CD4-positive, alpha-beta T cell treated with Interleukin-2 at 100 ng/mL for 4 hours (primary cell): ENCODE results near the gene ZNF444.
"Not testable (repeated sequence)": the region's sequence is repeated elsewhere in the genome, so short reads cannot be mapped to it uniquely, and the experiment has no call there.

Experiments
- DNase-seq: peaks from one replicate; pipeline ENCODE4 v3.0.0-alpha.2; 2020; ENCODE audit warnings: low spot score

ZNF444 gene

DNA sequence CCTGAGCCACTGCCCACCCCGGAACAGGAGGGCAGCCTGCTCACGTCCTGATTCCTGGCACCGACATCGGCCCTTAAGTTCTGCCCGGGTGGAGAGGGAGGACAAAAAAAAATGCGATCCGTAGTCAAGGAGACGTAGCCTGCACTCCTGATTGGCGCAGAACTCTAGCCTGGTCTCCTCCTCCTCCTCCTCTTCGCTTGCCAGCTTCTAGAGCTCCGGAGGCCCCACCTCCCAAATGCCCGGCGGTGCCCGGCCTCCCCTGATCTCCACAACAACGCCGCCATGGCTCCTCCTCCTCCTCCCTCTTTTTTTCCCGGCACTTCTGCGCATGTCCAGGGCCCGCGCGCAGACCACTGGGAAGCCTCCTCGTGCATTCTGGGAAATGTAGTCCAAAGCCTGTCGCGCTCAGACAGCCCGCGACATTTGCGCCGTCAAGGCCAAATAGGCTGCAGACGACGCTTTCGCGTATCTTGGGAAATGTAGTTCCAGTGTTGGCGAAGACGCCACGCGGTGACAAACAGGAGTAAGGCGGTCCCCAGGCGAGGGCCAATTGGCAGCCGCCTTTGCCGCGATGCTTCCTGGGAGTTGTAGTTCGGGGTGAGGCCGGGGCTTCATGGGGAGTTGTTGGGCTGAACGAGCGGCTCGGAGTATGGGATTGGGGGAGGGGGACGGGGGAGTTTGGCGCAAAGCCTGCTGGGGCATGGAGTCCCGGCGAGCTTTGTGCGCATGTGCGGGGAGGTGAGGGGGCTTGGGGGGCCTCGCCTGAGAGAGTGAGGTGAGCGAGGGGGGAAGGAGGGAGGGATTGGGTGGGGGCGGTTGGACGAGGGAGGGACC is at the start of gene ZNF444:
Gene ZNF444 (plus strand): TSS at position 705 of the 834 bp plus-strand sequence. CDS start 5,625 bp downstream, outside the sequence.
- peak; percentile 99 for DNase-seq

DNA sequence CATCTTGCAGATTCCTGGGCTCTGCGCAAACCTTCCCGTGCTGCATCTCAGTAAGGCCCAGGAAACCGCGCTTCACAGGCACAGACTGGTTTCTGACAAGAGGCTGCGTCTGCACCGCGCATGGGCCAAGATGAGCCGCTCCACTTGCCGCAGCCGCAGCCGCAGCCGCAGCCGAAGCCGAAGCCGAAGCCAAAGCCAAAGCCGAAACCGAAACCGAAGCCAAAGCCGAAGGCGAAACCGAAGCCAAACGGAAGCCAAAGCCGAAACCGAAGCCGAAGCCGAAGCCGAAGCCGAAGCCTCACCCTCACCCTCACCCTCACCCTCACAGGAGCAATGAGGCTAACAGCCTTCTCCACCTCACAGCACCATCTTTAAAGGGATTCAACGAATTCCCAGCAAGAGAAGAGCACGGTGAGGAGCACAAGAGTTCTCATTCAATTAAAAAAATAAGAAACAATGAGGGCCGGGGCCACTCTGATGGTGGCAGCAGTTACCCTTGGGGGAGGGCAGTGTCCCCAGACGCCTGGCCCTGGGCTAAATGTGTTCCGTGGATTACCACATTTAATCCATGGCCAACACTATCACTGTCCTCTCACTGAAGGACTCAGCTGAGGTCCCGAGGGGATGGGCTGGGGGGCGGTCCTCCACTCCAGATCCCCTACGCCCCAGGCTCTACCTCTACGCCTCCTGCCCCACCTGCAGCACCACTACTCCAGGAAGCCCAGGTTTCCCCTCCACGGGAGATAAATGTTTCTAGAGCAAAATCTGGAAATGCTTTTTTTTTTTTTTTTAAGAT is 49.1 kb upstream of the ZNF444 start:
- DNase-seq: peak; percentile 24

DNA sequence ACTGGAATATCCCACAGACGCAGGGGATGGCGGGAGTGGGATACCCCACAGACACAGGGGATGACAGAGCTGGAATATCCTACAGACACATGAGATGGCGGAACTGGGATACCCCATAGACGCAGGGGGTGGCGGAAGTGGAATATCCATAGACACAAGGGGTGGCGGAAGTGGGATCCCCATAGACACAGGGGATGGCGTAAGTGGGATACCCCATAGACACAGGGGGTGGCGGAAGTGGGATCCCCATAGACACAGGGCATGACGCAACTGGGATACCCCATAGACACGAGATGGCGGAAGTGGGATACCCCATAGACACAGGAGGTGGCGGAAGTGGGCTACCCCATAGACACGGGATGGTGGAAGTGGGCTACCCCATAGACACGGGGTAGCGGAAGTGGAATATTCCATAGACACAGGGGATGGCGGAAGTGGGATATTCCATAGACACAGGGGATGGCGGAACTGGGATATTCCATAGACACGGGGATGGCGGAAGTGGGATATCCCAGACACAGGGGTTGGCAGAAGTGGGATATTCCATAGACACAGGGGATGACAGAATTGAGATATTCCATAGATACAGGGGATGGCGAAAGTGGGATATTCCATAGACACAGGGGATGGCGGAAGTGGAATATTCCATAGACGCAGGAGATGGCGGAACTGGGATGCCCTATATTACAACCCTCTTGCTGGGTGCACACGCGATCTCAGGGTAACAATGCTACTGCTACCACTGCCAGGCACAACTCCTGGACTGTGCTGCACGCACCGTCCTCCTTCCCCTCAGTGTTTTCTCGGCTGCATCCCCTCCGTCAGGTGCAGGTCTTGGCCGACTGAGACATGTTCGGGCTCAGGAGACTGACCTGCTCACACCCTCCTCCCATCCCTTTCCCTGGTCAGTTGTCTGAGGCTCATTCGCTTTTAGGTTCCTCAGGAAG is 48.1 kb upstream of the ZNF444 start:
- DNase-seq: no peak

DNA sequence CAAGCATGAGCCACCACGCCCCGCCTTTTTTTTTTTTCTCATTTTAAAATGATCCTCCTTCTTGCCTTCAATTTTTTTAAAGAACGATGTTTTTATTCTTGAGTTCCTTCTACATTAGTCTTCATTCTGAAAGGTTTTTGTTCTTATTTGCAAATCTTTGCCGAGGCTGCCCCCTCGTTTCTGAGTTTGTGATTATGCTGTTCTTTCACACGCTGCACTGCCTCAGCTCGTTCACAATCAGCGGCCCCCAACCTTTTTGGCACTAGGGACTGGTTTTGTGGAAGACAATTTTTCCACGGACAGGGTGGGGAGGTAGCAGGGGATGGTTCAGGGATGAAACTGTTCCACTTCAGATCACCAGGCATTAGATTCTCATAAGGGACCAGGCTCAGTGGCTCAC is 46.6 kb upstream of the ZNF444 start:
- DNase-seq: no peak

DNA sequence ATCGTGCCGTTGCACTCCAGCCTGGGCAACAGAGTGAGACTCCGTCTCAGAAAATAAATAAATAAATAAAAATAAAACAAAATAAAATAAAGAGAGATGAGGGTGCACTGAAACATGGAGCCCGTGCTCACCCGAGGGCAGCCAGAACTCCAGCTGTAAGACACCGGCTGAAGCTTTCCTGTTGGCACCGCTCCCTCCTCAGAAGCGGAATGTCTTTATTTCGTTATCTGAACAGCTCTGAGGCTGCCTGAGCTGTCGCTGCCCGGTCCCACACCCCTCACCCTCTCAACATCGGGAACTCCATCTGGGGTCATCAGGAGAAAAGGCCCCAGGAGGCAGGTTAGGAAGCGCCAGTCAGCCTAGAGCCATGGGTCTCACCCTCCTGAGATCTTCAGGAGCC is 44.4 kb upstream of the ZNF444 start:
- DNase-seq: no peak

DNA sequence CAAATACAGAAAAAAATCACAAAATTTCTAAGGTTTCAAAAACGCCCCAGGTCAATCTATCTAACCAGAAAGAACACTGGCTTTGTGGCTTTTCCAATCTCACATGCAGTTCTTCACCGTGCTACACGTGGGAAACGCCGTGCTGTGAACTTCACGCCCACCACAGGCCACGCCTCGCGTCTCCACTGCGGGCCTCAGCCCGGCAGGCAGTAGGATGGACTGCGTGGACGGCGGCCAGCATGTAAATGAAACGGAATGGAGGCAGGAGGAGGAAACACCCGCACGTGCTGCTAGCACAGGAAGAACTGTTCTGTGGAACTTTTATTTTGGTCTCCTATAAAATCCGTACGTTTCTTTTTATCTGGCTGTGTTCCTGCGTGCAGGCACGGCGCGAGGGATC is 43.8 kb upstream of the ZNF444 start:
- no peak for DNase-seq

DNA sequence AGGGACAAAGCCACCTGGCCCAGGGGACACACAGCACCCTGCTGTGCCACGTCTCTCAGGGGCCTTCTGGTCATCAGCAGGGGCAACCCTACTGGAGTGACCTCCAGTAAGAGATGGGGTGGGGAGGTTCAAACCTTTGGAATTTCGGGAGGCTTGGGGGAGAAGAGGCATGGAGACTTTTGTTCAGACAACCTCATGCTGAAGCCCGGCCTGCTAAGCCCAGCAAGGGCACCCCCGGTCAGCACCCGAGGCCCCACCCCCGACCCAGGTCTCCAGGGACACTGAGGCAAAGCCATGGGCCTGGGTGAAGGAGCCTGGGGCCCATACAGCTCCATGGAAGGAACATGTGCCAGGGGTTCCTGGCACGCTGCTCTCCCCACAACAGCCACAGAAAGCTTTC is 43.3 kb upstream of the ZNF444 start:
- DNase-seq: no peak

DNA sequence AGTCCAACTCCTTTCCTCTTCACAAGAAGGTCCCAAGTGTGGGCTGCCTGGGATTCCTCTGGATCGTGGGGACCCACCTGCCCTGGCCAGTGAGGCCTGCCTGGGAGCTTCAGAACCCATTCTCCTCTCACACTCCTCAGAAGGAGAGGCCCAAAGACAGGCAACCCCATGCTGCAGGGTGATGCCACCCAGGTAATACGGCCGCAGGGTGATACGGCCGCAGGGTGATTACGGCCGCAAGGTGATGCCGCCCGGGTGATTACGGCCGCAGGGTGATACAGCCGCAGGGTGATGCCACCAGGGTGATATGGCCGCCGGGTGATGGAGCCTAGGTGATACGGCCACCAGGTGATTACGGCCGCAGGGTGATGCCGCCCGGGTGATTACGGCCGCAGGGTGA is 42.9 kb upstream of the ZNF444 start:
- not testable (repeated sequence) for DNase-seq

DNA sequence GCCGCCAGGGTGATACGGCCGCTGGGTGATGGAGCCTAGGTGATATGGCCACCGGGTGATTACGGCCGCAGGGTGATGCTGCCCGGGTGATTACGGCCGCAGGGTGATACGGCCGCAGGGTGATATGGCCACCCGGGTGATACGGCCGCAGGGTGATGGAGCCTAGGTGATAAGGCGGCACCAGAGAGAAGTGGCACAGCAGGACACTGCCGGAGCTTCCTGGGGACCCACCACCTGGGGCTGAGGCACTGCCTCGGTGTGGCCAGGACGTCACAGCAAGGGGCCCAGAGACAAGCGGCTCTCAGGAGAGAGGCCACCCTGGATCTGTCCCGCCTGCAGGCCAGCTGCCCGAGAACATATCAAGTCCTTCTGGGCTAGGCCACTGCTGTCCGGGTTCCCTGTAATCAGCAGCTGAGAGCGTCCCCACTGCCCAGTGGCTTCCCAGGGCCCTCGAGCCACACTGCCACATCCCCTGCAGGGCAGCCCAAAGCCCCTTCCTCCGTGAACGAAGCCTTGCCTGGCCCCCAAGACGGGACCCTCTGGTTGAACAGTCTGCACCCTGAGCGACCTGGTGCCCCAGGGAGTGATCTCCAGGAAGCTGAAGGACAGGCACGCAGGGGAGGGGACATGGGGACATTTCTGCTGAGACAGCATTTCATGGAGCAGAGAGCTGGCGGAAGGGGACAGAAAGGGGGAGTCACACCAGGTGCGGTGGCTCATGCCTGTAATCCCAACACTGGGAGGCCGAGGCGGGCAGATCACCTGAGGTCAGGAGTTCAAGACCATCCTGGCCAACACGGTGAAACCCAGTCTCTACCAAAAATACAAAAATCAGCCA is 42.1 kb upstream of the ZNF444 start:
- no peak for DNase-seq

DNA sequence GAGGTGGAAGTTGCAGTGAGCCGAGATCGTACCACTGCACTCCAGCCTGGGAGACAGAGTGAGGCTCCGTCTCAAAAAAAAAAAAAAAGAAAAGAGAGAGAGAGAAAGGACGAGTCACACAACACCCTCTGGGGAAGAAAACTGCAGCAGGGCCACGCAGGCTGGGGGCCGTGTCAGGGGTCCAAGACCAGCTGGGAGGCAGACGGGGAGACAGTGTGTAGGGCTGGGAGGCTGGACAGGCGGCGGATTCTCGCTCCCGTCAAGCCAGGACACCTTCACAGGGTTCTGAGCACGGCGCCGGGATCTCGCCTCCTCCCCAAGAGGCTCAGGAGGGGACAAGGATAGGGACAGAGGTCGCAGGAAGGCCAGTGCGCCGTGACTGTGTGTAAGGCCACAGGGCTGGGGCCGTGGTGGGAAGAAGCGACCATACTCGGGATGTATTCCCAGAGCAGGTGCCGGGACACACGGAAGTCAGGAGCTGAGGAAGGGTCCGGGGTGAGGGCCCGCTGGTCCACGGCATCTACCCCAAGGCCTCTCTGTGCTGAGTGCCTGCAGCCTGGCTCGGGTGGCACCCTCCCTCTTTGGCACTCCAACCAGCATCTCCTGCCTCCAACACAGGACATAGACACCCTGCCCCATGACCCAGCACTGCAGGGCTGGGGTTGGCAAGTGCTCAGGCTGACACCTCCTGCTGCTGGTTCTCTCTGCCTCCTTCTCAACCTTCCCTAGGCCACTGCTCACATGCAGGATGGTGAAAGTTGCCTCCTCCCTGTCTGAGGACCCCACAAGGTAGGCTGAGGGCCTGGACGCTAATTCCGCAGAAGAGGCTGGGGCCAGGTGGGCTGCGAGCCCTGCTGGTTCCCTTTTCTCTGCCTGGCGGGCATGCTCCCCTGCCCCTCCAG is 41.2 kb upstream of the ZNF444 start:
- DNase-seq: no peak

DNA sequence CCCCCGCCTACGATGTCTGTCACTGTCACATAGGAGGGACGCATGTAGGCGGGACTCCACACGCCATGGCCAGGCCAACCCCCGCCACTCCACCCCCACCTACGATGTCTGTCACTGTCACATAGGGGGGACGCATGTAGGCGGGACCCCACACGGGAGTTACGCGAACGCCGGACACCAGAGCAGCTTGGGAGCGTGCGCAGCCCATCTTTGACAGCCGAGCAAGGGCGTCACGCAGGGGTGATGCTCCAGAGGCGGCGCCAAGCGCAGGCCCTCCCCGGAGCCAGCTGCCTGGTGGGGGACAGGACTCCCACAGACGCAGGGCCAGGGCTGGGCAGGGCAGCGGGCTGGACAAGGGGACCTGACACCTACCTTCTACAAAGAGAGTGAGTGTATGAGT is 40.0 kb upstream of the ZNF444 start:
- no peak for DNase-seq

DNA sequence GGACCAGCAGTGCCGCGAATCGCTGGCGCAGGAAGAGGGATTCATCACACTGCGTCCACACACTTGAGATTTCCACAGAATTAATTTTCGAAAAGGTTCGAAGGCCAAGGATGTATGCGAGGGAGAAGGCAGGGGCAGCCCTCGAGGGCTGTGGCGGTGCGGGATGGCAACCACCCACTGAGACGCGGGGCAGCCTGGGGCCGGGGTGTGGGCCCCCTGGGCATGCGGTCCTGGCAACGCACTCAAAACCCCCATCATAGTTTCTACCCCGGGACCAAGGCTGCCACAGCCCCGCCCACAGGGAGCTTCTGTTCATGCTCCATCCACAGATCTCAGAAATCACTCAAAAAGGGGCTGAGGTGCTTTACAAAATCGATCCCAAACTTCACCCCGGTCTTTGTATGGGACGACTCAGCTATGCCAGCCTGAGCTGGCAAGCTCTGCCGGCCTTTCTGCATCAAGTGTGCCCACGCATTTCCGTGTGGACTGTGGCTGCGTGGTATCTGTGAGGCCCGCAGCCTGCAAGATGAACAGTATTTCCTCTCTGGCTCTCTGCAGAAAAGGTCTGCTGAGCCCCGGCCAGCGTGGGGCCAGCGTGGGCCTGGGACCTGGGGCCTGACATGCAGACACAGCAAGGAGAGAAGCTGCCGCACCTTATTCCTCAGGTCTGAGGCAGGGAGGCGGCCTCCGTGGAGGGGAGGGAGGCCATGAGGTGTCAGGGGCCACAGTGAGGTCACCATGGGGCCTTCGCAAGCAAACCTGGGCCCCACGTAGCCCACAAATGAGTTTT is 39.1 kb upstream of the ZNF444 start:
- DNase-seq: no peak

DNA sequence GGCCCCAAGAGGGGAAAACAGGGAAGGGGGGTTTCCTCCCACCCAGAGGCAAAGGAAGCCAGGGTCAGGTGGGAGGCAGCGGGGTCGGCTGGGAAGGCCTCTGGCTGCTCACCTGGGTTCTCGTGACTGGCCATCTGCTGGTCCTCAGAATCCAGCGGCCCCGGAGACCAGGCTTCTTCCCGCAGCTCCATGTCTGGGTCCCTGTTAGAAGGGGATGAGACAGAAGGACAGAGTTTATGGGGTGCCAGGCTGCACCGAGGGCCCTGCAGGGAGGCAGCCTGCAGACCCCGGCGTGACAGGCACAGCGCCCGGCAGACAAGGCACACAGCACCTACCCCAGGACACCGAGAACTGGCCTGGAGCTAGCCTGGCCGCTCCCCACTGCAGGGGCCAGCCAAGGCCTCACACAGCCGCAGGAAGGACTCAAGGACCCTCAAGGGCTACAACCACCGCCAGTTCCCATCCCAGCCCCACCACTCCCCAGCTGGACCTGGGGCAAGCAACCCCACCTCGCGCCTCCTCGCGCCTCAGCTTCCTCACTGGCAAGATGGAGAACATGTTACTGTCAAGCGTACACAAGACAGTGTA is 38.0 kb upstream of the ZNF444 start:
- no peak for DNase-seq

DNA sequence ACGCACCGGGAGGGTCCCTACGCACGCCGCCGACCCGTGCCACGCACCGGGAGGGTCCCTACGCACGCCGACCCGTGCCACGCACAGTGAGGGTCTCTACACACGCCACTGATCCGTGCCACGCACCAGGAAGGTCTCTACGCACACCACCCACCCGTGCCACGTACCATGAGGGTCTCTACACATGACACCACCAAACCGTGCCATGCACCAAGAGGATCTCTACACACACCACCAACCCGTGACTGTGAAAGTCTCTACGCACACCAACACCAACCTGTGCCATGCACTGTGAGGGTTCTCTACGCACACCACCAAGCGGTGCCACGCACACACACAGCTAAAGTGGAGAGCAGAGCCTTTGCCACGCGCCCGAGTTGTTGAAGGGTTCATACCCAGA is 36.7 kb upstream of the ZNF444 start:
- no peak for DNase-seq

DNA sequence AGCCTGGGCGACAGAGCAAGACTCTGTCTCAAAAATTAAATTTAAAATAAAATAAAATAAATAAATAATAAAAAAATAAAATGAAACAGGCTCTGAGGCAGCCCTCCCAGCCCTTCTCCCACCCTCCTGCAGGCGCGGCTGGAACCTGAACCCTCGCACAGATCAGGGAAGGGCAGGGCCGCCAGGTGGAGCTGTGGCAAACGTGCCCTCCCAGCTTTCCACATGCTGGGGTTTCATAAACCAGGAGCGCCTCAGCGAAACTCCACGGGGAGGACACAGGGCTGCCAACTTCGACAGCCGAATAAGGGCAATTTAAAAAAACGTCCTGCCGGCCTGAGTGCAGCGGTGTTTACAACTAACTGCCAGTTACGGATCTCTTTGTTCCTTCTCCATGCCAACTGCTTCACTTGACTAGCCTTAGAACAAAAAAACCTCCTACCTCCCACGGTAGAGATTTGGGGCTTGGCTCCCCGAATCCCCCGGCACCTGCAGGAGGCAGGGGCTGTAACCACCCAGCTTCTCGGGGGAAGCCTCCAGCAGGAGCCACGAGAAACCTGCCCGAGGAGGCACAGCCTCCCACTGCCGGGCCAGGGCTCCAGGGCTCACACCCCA is 35.9 kb upstream of the ZNF444 start:
- peak; percentile 37 for DNase-seq

DNA sequence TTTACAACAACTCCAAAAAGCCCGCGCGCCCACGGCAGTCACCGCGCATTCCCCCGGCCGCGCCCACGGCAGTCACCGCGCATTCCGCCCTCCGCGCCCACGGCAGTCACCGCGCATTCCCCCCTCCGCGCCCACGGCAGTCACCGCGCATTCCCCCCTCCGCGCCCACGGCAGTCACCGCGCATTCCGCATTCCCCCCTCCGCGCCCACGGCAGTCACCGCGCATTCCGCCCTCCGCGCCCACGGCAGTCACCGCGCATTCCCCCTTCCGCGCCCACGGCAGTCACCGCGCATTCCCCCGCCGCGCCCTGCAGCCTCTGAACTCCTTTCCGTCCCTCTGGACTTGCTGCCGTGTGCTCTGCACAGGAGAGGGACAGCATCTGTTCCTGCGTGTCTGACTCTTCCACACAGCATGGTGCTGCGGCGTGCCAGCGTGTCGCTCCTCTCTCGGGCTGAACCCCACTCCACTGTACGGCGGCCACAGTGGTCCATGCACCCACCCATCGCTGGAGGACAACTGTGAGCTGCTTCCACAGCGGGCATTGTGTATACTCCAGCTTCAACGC is 35.2 kb upstream of the ZNF444 start:
- DNase-seq: not testable (repeated sequence)

DNA sequence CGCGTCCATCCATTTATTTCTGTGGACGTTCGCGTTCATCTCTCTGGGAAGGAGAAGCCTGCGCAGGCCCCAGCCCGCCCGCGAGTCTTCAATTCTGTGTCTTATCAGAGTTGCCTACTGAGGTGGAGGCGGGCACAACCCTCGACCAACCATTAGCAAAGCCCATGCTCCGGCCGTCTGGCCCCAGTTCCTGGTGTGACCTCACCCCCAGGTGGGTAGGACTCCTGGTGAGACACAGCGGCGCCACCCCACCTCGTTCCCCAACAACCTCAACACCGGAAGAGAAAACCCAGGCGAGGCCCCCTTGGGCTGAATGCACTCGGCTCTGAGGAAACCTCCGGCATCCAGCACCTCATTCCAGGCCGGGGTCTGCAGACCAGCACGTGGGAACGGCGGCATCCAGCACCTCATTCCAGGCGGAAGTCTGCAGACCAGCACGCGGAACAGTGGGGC is 34.7 kb upstream of the ZNF444 start:
- no peak for DNase-seq

DNA sequence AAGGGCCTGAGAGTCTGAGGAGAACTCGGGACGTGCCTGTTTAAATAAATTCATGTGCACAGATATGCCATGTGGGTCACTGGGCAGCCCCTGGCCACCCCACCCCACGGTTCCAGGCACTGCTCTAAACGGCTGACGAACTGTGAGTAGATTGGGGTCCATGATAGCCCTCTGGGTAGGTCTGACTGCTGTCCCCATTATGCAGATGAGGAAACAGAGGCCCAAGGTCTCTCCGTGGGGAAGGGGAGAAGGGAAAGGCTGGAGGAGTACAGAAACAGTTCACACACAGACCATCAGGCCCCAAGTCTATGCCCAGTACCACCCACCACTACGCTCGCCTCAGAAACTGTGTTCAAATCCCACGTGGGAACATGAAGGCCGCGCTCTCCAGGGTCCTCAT is 34.1 kb upstream of the ZNF444 start:
- no peak for DNase-seq
